Spinal cord (tissue), 10 donors: ENCODE results near the gene SEMA4C. TPM values are rescaled to one million over a fixed set of nuclear protein-coding genes. Genes with fewer than 3 reads are reported as not detected.
A peak's percentile ranks its signal among the peaks of the same experiment; 100 is the strongest.

ENCODE experiments used
- DNase-seq, 6 donors: peaks; one replicate each; pipeline versions ENCODE4 v3.0.0 to v3.0.0-alpha.2; 2013 to 2015; ENCODE audit warnings: low spot score in 6 of 6, low read depth in 4 of 6
- H3K27ac ChIP-seq: one replicate; pipeline ENCODE4 v1.5.1; 2013; ENCODE audit warnings: low read depth, low read length, control low read depth
- H3K27me3 ChIP-seq: one replicate; pipeline ENCODE4 v1.6.1; 2013; ENCODE audit warnings: low read length; ENCODE audit not compliant: control insufficient read depth, insufficient read depth
- H3K36me3 ChIP-seq: one replicate; pipeline ENCODE4 v1.6.1; 2013; ENCODE audit warnings: low read length; ENCODE audit not compliant: control insufficient read depth, insufficient read depth
- H3K4me1 ChIP-seq: one replicate; pipeline ENCODE4 v1.6.1; 2013; ENCODE audit warnings: low read length; ENCODE audit not compliant: control insufficient read depth, insufficient read depth
- H3K4me3 ChIP-seq: one replicate; pipeline ENCODE4 v1.5.1; 2013; ENCODE audit warnings: low read depth, low read length, control low read depth
- H3K9me3 ChIP-seq: one replicate; pipeline ENCODE4 v1.6.1; 2013; ENCODE audit warnings: low read length; ENCODE audit not compliant: control insufficient read depth, insufficient read depth
- WGBS: methylation state at CpG from one replicate; pipeline ENCODE4 v1.1.5; 2013; ENCODE audit warnings: missing lambda C conversion rate; ENCODE audit not compliant: insufficient coverage; 5-methylcytosine and 5-hydroxymethylcytosine counted together
- polyA plus RNA-seq, 2 donors: library from polyadenylated mRNA; unstranded; fragments of 120-200 nt; gene quantifications; one replicate each; pipeline ENCODE4 v1.2.1, GENCODE V29; 2013; ENCODE audit not compliant: insufficient read length in 2 of 2
- total RNA-seq, 2 donors: library from RNA; depleted of rRNA in 1 of 2; stranded (reverse); fragments of 120-200 nt in 1 of 2; fragments of >200 nt in 1 of 2; gene quantifications; one replicate each; pipeline versions ENCODE4 v1.2.3 to v1.2.4, GENCODE V29; 2013 to 2014
- donor health status: healthy.

Gene SEMA4C
- total and polyA plus RNA-seq, 4 donors: 35.9 to 84.0 (median 57.4) TPM

- H3K9me3 ChIP-seq: no peaks in the 10 kb centered on the region
- H3K4me3 ChIP-seq: no peak overlapping the region
- 76% methylated on average over 33 of the region's 38 CpGs for WGBS
- H3K4me1 ChIP-seq: peaks cover 74% of the 10 kb centered on the region
- H3K27me3 ChIP-seq: no peaks in the 10 kb centered on the region
- H3K27ac ChIP-seq: peak overlapping the region; percentile 75
- peaks cover 66% of the 10 kb centered on the region for H3K36me3 ChIP-seq
- no peak for DNase-seq
Observed at GRCh38 chr2:96860065-96861029, 9.5 kb downstream of the SEMA4C start.

- no peaks in the 10 kb centered on the region for H3K9me3 ChIP-seq
- no peak for DNase-seq
- peaks cover 68% of the 10 kb centered on the region for H3K4me1 ChIP-seq
- H3K27ac ChIP-seq: peak overlapping the region; percentile 84
- no peak overlapping the region for H3K4me3 ChIP-seq
- no peaks in the 10 kb centered on the region for H3K27me3 ChIP-seq
- WGBS: no CpG with 5 or more reads among the region's 4 CpGs
- peaks cover 59% of the 10 kb centered on the region for H3K36me3 ChIP-seq
Observed at GRCh38 chr2:96859681-96860064, 10.2 kb downstream of the SEMA4C start.

DNA sequence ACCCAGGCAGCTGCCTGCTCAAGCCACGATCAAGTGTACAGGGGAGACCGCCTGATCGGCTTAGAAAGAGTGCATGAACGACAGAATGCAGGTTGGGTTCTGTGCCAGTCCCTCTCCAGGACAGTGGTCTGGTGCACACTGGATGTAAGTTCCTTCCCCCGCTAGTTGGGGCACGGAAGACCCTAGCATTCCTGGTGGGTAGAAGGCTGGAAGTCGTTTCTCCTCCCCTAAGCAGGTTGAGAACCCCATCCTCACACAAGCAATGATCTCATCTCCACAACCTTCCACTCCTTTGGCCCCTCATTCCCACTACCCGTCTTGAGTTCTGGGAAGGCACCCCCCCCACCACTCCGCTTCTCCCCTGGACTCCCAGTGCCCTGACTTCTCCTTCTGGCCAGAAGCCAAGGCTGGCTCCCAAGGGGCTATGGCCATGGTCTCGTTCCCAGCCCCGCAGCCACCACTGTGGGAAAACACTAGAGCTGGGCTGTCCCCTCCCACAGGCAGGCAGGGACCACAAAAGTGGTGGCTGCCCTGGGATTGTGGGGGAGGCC lies 10.7 kb downstream of the SEMA4C start:
- WGBS: 13% methylated on average over 8 of the region's 11 CpGs
- Histone ChIP-seq H3K27ac (peak overlapping the region; percentile 84), H3K36me3 (peaks cover 56% of the 10 kb centered on the region), H3K27me3 (no peaks in the 10 kb centered on the region), H3K4me3 (peak overlapping the region; percentile 48), H3K9me3 (no peaks in the 10 kb centered on the region), H3K4me1 (peaks cover 63% of the 10 kb centered on the region)
- DNase-seq: peak in 2 of 6 donors; percentile 38 to 70

DNA sequence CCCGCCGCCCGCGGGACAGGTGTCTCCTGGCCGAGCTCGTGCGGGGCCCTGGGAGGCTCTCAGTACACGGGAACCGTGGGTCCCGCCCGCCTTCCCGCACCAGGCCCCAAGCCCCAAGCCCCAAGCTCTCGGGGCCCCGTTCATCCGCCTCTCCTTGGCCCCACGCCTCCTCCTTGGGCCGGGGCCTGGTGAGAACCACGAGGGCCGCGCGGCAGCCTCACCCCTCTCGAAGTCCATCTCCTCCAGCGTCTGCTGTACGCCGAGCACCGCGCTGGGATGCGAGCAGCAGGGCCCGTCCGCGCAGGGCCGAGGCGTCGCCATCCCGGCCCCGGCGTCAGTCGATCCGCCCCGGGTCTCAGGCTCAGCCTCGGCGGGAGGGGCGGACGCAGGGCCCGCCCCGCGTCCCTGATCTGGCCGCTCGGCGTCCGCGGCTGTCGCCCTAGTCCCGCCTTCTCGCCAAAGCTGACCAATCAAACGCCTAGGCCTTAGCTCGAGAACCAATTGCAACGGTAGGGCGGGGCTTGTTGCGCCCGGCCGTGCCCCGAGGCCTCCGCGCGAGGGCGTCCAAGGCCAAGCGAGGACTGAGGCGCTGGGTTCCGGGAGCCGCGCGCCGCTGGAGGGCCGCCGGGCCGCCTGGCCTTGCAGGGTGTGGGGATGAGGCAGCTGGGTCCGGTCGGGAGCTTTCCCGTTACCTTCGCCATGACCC lies 12.1 kb downstream of the SEMA4C start, which contains the start of gene ANKRD39:
TSS of gene ANKRD39 (minus strand) at position 350 of the 706 bp plus-strand sequence. CDS start at position 321, 29 bp downstream.
- H3K4me1 ChIP-seq: peaks cover 53% of the 10 kb centered on the region
- 0% methylated on average over 81 of the region's 81 CpGs for WGBS
- DNase-seq: peak; percentile 97 to 100 (median 98)

DNA sequence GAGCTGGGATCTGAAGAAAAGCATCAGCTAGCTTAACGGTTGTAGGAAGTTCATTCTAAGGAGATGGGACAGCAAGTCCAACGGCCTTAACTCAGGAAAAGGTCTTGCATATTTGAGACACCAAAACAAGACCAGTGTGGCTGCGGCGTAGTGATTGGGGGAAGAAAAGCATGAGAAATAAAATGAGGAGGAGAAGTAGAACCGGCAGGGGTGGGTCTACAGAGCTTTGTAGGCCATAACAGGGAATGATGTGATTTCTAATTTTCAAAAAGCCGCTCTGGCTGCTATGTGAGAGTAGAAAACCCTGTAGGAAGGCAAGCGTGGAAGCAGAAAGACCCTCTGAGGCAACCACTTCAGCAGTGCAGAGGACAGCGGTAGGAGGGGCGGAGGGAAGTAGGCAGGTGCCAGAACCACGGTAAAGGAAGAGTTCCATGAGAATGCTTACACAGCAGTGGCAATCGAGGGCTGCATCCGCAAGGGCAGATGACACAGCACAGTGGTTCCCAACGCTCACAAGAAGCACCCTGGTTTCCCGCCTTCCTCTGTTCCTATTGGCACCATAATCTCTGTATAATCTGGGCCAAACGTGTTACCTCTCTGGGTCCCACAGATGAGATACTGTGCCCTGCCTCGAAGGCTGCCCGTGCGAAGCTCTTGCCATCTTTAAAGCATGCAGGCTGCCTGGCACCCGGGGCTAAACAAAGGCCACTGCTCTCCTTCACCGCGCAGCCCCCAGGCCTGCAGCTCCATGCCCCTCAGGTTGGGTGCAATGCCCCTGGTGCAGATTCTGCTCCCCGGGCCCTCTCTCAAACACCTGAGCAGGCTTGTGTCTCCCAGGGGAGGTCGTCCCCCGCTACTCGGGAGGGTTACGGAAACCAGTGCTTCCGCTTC lies 12.9 kb downstream of the SEMA4C start:
- 15% methylated on average over 27 of the region's 27 CpGs for WGBS
- Histone ChIP-seq H3K27ac (peak overlapping the region; percentile 75), H3K4me1 (peaks cover 53% of the 10 kb centered on the region), H3K27me3 (no peaks in the 10 kb centered on the region), H3K9me3 (no peaks in the 10 kb centered on the region), H3K36me3 (peaks cover 53% of the 10 kb centered on the region), H3K4me3 (peak overlapping the region; percentile 84)
- DNase-seq: peak in 2 of 6 donors; percentile 61 to 82

More for the DNA sequence above, 12.1 kb downstream of the SEMA4C start, which contains the start of gene ANKRD39:
- H3K36me3 ChIP-seq: peaks cover 51% of the 10 kb centered on the region
- H3K9me3 ChIP-seq: no peaks in the 10 kb centered on the region
- H3K27ac ChIP-seq: peak within 1 kb of the TSS; percentile 84
- peak within 1 kb of the TSS; percentile 84 for H3K4me3 ChIP-seq
- no peaks in the 10 kb centered on the region for H3K27me3 ChIP-seq

DNA sequence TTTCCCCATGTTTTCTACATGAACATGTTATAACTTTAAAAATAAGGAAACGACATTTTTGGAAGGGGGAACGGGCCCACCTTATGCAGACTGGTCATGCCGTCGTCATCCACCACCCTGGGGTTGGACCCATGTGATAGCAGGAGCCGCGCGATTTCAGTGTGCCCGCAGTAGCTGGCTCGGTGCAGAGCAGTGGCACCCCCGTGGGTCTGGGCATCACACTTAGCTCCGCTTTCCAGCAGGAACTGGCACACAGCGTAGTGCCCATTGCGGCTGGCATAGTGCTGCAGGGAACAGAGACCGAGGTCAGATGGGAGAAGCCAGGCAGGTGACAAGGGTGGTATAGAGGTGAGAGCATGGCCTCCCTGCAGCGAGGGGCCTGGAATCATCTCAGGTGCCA lies 16.6 kb downstream of the SEMA4C start:
- no peak overlapping the region for H3K27ac ChIP-seq
- no peaks in the 10 kb centered on the region for H3K27me3 ChIP-seq
- WGBS: 96% methylated on average over 15 of the region's 15 CpGs
- H3K36me3 ChIP-seq: peaks cover 57% of the 10 kb centered on the region
- no peak for DNase-seq
- no peak overlapping the region for H3K4me3 ChIP-seq
- no peaks in the 10 kb centered on the region for H3K9me3 ChIP-seq
- H3K4me1 ChIP-seq: peaks cover 17% of the 10 kb centered on the region

DNA sequence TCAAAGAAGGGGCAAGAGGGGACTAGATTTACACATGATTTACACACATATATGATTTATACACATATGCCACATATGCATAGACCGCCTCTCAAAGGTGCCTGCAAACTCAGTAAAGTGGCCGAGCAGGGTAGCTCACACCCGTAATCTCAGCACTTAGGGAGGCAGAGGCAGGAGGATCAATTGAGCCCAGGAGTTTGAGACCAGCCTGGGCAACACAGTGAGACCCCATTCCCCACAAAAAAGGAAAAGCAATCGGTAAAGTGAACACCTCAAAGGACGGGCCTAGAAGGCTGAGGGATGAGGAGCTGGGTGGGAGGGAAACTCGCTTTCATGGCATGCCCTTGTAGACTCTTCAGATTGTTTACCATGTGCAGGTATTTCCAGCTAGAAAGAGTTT lies 17.2 kb downstream of the SEMA4C start:
- WGBS: 100% methylated on average over 4 of the region's 6 CpGs
- DNase-seq: no peak
- H3K4me1 ChIP-seq: peaks cover 15% of the 10 kb centered on the region
- peaks cover 63% of the 10 kb centered on the region for H3K36me3 ChIP-seq
- no peak overlapping the region for H3K4me3 ChIP-seq
- H3K27ac ChIP-seq: no peak overlapping the region
- H3K9me3 ChIP-seq: no peaks in the 10 kb centered on the region
- no peaks in the 10 kb centered on the region for H3K27me3 ChIP-seq

DNA sequence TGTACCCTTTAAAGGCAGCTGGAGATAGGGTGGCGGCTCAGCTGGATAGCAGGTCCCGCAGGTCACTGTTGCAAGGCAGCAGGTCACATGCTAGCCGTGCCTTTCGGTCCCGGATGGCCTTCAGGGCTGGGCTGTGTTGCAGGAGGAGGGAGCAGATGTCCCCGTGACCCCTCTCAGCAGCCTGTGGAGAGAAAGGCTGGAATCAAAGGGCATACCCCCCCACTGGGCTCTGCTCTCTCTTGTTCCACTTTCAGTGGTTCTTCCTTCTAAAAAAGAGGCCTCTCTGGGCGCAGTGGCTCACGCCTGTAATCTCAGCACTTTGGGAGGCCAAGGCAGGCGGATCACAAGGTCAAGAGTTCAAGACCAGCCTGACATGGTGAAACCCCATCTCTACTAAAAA lies 21.6 kb downstream of the SEMA4C start:
- Histone ChIP-seq H3K36me3 (peaks cover 87% of the 10 kb centered on the region), H3K4me1 (no peaks in the 10 kb centered on the region), H3K27me3 (no peaks in the 10 kb centered on the region), H3K9me3 (no peaks in the 10 kb centered on the region), H3K27ac (no peak overlapping the region), H3K4me3 (no peak overlapping the region)
- 61% methylated on average over 9 of the region's 9 CpGs for WGBS
- DNase-seq: no peak

DNA sequence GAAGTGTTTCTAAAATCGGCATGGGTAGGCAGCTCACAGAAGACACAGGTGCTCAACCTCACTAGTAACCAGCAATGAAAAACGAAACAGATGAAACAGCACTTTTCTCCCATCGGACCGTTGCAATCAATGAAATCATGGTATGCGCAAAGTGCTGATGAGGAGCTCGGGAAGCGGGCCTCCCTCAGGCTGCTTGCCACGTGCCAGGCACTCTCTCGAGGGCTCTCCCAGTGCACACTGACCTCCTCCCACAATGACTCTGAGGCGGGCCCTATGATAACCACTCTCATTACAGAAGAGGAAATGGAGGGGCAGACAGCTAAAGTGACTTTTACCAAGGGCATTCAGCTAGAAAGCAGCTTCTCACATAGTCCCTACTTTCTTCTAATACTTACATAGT lies 22.3 kb downstream of the SEMA4C start:
- Histone ChIP-seq H3K27me3 (no peaks in the 10 kb centered on the region), H3K36me3 (peaks cover 90% of the 10 kb centered on the region), H3K27ac (no peak overlapping the region), H3K4me3 (no peak overlapping the region), H3K9me3 (no peaks in the 10 kb centered on the region), H3K4me1 (no peaks in the 10 kb centered on the region)
- WGBS: 79% methylated on average over 6 of the region's 10 CpGs
- DNase-seq: no peak
